GM19452 (cell line): Measurements from ENCODE around the gene GALNT18.

Source experiments
- ATAC-seq: cut with Tn5 transposase; IDR thresholded peaks from one replicate; pipeline ENCODE4 v1.9.1; 2021; ENCODE audit not compliant: unreplicated experiment

GALNT18 gene

GRCh38 chr11:11533751-11534150, 88.1 kb downstream of the GALNT18 start:
- no peak for ATAC-seq

- no peak for ATAC-seq
Measured at GRCh38 chr11:11533057-11533456, 88.7 kb downstream of the GALNT18 start.

GRCh38 chr11:11532574-11532973, 89.2 kb downstream of the GALNT18 start:
- no peak for ATAC-seq

GRCh38 chr11:11531131-11531908, 90.5 kb downstream of the GALNT18 start:
- no peak for ATAC-seq

- ATAC-seq, result no peak
Measured at GRCh38 chr11:11528986-11529385, 92.8 kb downstream of the GALNT18 start.

GRCh38 chr11:11525283-11525682, 96.5 kb downstream of the GALNT18 start:
- no peak for ATAC-seq

- ATAC-seq, result no peak
Measured at GRCh38 chr11:11524436-11525061, 97.3 kb downstream of the GALNT18 start.

GRCh38 chr11:11522591-11522990, 99.2 kb downstream of the GALNT18 start:
- ATAC-seq, result no peak

GRCh38 chr11:11521306-11522002, 100.4 kb downstream of the GALNT18 start:
- ATAC-seq, result no peak

- ATAC-seq, result no peak
Measured at GRCh38 chr11:11520231-11521015, 101.4 kb downstream of the GALNT18 start.

- ATAC-seq, result no peak
Measured at GRCh38 chr11:11519184-11519583, 102.6 kb downstream of the GALNT18 start.

GRCh38 chr11:11514246-11514645, 107.6 kb downstream of the GALNT18 start:
- ATAC-seq, result no peak

GRCh38 chr11:11513422-11513821, 108.4 kb downstream of the GALNT18 start:
- ATAC-seq, result no peak

- ATAC-seq, result no peak
Measured at GRCh38 chr11:11512929-11513328, 108.9 kb downstream of the GALNT18 start.

- no peak for ATAC-seq
Measured at GRCh38 chr11:11512502-11512901, 109.3 kb downstream of the GALNT18 start.

- no peak for ATAC-seq
Measured at GRCh38 chr11:11512090-11512489, 109.7 kb downstream of the GALNT18 start.

GRCh38 chr11:11510939-11511338, 110.9 kb downstream of the GALNT18 start:
- ATAC-seq, result no peak

- no peak for ATAC-seq
Measured at GRCh38 chr11:11505692-11506091, 116.1 kb downstream of the GALNT18 start.

- no peak for ATAC-seq
Measured at GRCh38 chr11:11505190-11505589, 116.6 kb downstream of the GALNT18 start.

GRCh38 chr11:11504071-11504470, 117.7 kb downstream of the GALNT18 start:
- no peak for ATAC-seq

GRCh38 chr11:11502263-11502861, 119.4 kb downstream of the GALNT18 start:
- no peak for ATAC-seq
